Urinary bladder (tissue), 4 donors: ENCODE results near the gene OSM. TPM values are rescaled to one million over a fixed set of nuclear protein-coding genes. Genes with fewer than 3 reads are reported as not detected.

Experiments
- DNase-seq: peaks from one replicate; pipeline ENCODE4 v3.0.0-alpha.2; 2015; ENCODE audit errors: extremely low spot score
- H3K27ac ChIP-seq: one replicate; pipeline ENCODE4 v1.5.1; 2013; ENCODE audit warnings: low read depth, mild to moderate bottlenecking, moderate library complexity
- H3K36me3 ChIP-seq: one replicate; pipeline ENCODE4 v1.6.1; 2013; ENCODE audit warnings: mild to moderate bottlenecking, moderate library complexity; ENCODE audit not compliant: insufficient read depth
- H3K4me1 ChIP-seq: one replicate; pipeline ENCODE4 v1.6.1; 2013; ENCODE audit warnings: mild to moderate bottlenecking, moderate library complexity; ENCODE audit not compliant: insufficient read depth
- H3K4me3 ChIP-seq: one replicate; pipeline ENCODE4 v1.5.1; 2013; ENCODE audit warnings: low read depth, low read length
- WGBS: extraction: QIAGEN DNeasy Blood & Tissue Kit; methylation state at CpG from one replicate; pipeline ENCODE4 v1.1.7; 2013; 5-methylcytosine and 5-hydroxymethylcytosine counted together
- polyA plus RNA-seq: library from polyadenylated mRNA; stranded (reverse); fragments of 200-250 nt; gene quantifications from one replicate; pipeline ENCODE4 v1.2.3, GENCODE V29; 2013
- total RNA-seq: library from RNA; depleted of rRNA; stranded (reverse); fragments of >200 nt; gene quantifications from one replicate; pipeline ENCODE4 v1.2.3, GENCODE V29; 2014
- donor health status: healthy with polysubstance abuse.
- donor health status: healthy.

Gene OSM
- total and polyA plus RNA-seq, 2 donors, result 0.32 to 1.3 TPM

DNA sequence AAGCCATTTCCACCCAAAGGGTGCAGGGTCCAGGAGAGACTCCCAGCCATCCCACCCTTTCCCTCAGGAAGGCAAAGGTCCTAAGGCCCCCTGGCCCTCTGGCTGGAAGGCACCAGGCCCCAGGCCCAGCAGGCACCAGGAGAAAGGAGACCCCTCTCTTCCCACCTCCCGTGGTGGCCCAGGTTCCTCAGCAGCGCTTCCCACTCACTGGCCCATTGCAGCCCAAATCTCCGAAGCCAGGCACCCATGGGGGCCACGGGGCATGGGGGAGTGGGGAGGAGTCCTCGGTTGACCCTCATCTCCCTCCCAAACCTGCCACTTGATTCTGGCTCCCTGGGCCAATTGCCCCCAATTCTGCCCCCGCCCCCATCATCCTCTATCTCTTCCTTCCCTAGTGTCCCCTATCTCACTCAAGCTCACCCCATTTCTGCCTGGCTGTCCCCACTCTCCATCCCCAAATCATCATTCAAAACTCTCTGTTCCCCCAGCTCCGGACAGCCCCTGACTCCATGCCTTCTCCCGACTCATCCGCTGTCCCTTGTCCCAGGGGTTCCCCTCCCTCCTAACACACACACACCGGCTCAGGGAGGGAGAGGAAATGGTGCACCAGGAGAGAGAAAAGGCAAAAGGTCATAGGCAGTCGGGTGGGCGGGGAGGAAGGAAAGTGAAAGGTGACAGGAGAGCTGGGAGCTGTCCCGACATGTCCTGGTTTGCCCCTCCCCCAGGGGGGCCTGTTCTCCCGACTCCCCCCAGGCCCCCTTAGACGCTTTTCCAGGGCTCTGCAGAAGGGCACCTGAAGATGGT, 21.3 kb downstream of the OSM start:
- no peak for DNase-seq
- H3K4me1 ChIP-seq, result no peaks in the 10 kb centered on the region
- H3K4me3 ChIP-seq, result peak overlapping the region; percentile 35
- H3K27ac ChIP-seq, result no peak overlapping the region
- no peaks in the 10 kb centered on the region for H3K36me3 ChIP-seq
- WGBS, result 61% methylated on average over 15 of the region's 15 CpGs

DNA sequence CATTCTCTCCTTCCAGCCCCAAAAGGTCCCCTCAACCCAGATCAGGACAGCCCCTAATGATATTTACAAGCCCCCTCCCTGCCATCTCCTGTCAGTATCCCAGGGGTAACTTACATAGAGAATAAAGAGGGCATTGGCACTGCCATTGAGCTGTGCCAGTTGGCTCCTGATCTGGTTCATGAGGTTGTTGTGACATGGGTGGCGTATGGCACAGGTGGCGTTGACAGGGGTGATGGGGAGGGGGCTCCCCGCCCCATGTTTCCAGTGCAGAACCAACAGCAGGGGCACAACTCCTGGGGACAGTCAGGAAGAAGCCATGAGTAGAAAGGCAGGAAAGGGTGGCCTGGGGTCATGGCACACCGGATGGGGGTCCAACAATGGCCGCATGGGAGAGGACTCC, 22.0 kb downstream of the OSM start:
- Histone ChIP-seq H3K4me1 (no peaks in the 10 kb centered on the region), H3K4me3 (no peak overlapping the region), H3K36me3 (no peaks in the 10 kb centered on the region), H3K27ac (no peak overlapping the region)
- DNase-seq, result no peak
- 93% methylated on average over 5 of the region's 5 CpGs for WGBS

DNA sequence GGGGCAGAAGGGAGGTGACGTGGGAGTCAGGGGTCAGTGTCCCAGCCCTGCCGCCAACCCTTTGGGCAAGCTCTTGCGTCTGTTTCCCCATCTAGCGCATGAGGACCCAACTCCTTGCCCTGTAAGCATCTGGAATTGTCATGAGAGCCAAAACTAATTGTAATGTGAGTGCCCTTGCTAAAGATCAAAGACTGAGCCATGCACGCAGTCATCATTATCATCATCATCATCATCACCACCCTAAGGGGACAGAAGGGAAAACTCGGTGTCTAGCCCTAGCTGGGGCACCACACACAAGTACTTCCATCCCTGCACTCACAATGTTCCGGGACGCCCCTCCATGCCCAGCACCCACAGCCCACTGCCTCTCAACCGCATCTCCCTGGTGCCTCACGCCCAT, 22.6 kb downstream of the OSM start:
- Histone ChIP-seq H3K36me3 (no peaks in the 10 kb centered on the region), H3K27ac (no peak overlapping the region), H3K4me3 (no peak overlapping the region), H3K4me1 (no peaks in the 10 kb centered on the region)
- DNase-seq, result no peak
- whole genome bisulfite sequencing, result 93% methylated on average over 10 of the region's 10 CpGs

GRCh38 chr22:30243661-30244060, 23.0 kb downstream of the OSM start:
- no peak for DNase-seq
- Histone ChIP-seq H3K4me1 (no peaks in the 10 kb centered on the region), H3K27ac (no peak overlapping the region), H3K4me3 (no peak overlapping the region), H3K36me3 (no peaks in the 10 kb centered on the region)
- WGBS, result 94% methylated on average over 22 of the region's 22 CpGs

- H3K27ac ChIP-seq, result no peak overlapping the region
- H3K4me3 ChIP-seq, result no peak overlapping the region
- 61% methylated on average over 15 of the region's 15 CpGs for WGBS
- DNase-seq, result no peak
- no peaks in the 10 kb centered on the region for H3K36me3 ChIP-seq
- H3K4me1 ChIP-seq, result no peaks in the 10 kb centered on the region
These were observed 24.9 kb downstream of the OSM start for GRCh38 chr22:30241576-30242371.

DNA sequence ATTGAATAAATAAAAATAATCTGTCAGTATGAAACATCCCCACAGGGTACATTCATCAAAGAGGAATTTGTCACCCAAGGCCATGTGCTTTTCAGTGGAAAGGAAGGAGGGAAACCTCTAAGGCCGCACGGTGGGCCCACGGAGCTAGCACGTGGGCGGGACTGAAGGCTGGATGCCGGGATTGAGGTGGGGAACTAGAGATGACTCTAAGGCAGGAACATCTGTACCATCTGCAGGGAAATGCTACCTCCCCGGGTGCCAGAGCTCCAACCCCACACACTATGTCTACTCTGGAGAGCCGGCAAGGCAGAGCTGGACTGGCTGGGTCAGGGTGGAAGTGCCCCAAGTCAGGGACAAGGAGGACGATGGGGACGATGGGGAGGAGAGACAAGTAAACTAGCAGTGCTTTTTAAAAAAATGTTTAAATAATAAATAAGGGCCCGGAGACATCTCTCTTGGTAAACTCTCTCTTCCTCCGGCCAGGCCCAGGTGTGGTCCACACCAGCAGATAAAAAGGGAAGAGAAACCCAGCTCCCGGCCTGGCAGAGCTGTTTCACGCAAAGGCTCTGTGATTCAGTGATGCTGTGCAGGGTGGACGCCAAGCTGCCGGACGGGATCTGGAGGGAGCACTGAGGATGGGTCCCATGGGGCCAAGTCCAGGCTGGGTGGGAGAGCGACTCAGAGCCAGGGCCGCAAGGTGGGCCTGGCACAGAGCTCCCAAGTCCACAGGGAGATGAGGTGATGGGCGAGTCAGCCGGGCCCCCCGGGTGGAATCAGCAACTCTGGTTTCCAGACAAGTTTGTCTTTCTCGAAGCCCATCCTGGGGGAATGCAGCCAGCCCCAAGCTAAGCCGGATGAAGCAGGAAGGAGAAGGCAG, 25.9 kb downstream of the OSM start:
- Histone ChIP-seq H3K36me3 (no peaks in the 10 kb centered on the region), H3K27ac (no peak overlapping the region), H3K4me1 (no peaks in the 10 kb centered on the region), H3K4me3 (no peak overlapping the region)
- DNase-seq, result no peak
- WGBS, result 75% methylated on average over 24 of the region's 24 CpGs

- no peaks in the 10 kb centered on the region for H3K4me1 ChIP-seq
- H3K4me3 ChIP-seq, result no peak overlapping the region
- WGBS, result 87% methylated on average over 17 of the region's 17 CpGs
- no peak overlapping the region for H3K27ac ChIP-seq
- no peak for DNase-seq
- no peaks in the 10 kb centered on the region for H3K36me3 ChIP-seq
These were observed 26.9 kb downstream of the OSM start for GRCh38 chr22:30239488-30240405.

DNA sequence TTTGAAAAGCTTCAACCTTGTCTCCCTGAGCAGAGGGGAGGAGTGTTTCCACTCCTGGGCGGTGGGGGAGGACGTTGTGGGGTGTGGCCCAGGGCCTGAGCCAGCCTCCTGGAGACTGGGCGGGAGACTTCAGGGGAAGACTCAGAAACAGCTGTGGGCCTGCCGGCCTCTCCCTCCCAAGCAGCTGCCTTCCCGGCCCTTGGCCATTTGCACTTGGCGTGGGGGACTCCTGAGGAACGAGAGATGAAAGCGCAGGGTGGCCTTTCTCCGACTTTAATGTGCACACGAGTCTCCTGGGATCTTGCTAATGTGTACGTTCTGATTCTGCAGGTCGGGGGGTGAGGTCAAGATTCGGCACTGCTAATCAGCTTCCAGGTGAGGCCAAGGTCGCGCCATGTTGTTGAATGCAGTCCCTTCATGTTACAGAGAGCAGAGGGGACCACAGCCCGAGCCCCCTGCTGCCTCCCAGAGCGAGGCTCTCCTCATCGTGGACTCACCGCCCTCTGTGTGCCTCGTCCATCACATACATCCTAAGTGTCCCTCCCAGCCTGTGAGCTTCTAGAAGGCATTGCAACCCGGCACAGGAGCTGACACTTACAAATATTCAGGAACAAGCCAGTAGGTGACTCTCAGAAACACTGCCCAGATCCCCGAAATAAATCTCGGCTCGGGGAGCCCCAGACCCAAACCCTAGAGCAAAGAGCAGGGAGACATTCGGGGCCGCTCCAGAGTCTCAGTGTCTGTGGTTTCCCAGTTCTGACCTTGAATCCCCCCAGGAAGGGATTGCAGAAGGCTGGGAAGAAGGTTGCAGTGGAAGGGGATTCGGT, 27.8 kb downstream of the OSM start:
- no peak for DNase-seq
- H3K27ac ChIP-seq, result no peak overlapping the region
- WGBS, result 63% methylated on average over 27 of the region's 27 CpGs

GRCh38 chr22:30238136-30238535, 28.5 kb downstream of the OSM start:
- no peaks in the 10 kb centered on the region for H3K36me3 ChIP-seq
- no peak overlapping the region for H3K4me3 ChIP-seq
- no peak overlapping the region for H3K27ac ChIP-seq
- WGBS, result 88% methylated on average over 9 of the region's 9 CpGs
- H3K4me1 ChIP-seq, result no peaks in the 10 kb centered on the region
- no peak for DNase-seq

More for the DNA sequence above, 27.8 kb downstream of the OSM start:
- no peaks in the 10 kb centered on the region for H3K4me1 ChIP-seq
- H3K4me3 ChIP-seq, result no peak overlapping the region
- no peaks in the 10 kb centered on the region for H3K36me3 ChIP-seq

DNA sequence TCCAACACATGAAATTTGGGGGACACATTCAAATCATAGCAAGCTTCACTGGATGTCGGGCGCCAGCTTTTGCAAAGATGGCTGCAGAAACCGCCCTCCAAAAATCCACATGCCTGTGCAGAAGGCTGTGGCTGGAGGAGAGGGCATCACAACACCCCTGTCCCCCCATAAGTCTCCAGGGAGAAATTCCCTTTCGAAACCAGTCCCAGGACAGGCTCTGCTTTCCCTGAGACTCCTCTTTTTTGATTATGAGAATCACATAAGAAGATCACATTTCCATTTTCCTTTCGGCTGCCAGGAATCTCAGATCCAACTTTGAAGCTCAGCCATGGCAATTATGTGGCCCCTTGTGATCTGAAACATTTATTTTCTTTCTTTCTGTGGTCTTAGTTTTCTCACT, 29.8 kb downstream of the OSM start:
- no peaks in the 10 kb centered on the region for H3K4me1 ChIP-seq
- H3K4me3 ChIP-seq, result no peak overlapping the region
- H3K36me3 ChIP-seq, result no peaks in the 10 kb centered on the region
- H3K27ac ChIP-seq, result no peak overlapping the region
- no peak for DNase-seq
- WGBS, result 99% methylated on average over 5 of the region's 5 CpGs

GRCh38 chr22:30235687-30236170, 30.9 kb downstream of the OSM start:
- H3K36me3 ChIP-seq, result no peaks in the 10 kb centered on the region
- no peak overlapping the region for H3K4me3 ChIP-seq
- DNase-seq, result no peak
- no peak overlapping the region for H3K27ac ChIP-seq
- 37% methylated on average over 10 of the region's 10 CpGs for WGBS
- H3K4me1 ChIP-seq, result no peaks in the 10 kb centered on the region
